Measurements from ENCODE around the gene CALM1.

DNA sequence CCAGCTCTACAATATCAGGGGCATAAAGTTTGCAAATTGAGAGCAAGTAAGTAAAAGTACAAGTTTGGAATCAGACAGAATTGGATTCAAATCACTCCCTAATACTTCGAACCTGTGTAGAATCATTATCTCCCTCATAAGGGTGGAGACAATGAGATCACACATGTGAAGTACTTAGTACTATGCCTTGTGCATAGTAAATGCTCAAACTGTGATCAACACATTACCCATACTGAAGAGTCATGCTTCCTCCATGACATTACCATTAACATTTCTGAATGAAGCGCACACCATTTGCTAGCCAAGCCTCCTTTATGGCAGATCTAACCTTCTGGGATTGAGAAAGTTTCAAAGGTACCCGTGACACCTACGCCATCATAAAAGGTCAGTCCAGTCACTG is 38.5 kb upstream of the CALM1 start:
- TF ChIP-seq CTCF (IDR thresholded peaks at IDR 0.05): no peak
- TF ChIP-seq EZH2 (IDR thresholded peaks at IDR 0.05): no peak
- no peak for TF ChIP-seq EZH2phosphoT487 (IDR thresholded peaks at IDR 0.05)
